MM.1S (cell line): ENCODE data around the gene GALNT8.

Experiments used
- DNase-seq: peaks from one replicate; pipeline ENCODE4 v3.0.0-alpha.2; 2015
- H2AFZ ChIP-seq: fragments of 300-600 bp; sonication (generic); 2 replicates; pipeline ENCODE4 v1.6.0; 2016; ENCODE audit warnings: antibody characterized with exemption, low read length
- H3F3A ChIP-seq: fragments of 300-600 bp; sonication (generic); 2 replicates; pipeline ENCODE4 v1.6.1; 2016; ENCODE audit warnings: mild to moderate bottlenecking, antibody characterized with exemption, low read length, moderate library complexity, mixed read lengths; ENCODE audit not compliant: insufficient read depth
- H3K27ac ChIP-seq: fragments of 300-600 bp; sonication (generic); 2 replicates; pipeline ENCODE4 v1.5.1; 2016; ENCODE audit warnings: mild to moderate bottlenecking, low read length
- H3K27me3 ChIP-seq: fragments of 300-600 bp; sonication (generic); replicated peaks from 2 replicates; pipeline ENCODE4 v1.6.0; 2016; ENCODE audit warnings: low read length; ENCODE audit not compliant: insufficient read depth
- H3K36me3 ChIP-seq: fragments of 300-600 bp; sonication (generic); replicated peaks from 2 replicates; pipeline ENCODE4 v1.6.1; 2016; ENCODE audit warnings: mild to moderate bottlenecking, low read length, mixed read lengths; ENCODE audit not compliant: insufficient read depth
- H3K4me1 ChIP-seq: fragments of 300-600 bp; sonication (generic); 2 replicates; pipeline ENCODE4 v1.6.1; 2016; ENCODE audit warnings: low read length, mixed read lengths
- H3K4me2 ChIP-seq: fragments of 300-600 bp; sonication (generic); 2 replicates; pipeline ENCODE4 v1.6.0; 2016; ENCODE audit warnings: low read depth, low read length
- H3K4me3 ChIP-seq: fragments of 300-600 bp; sonication (generic); 2 replicates; pipeline ENCODE4 v1.5.1; 2016; ENCODE audit warnings: low read length, mixed read lengths
- H3K79me2 ChIP-seq: fragments of 300-600 bp; sonication (generic); 2 replicates; pipeline ENCODE4 v1.6.1; 2016; ENCODE audit warnings: mixed run types, low read length, mixed read lengths
- H3K9ac ChIP-seq: fragments of 300-600 bp; sonication (generic); 2 replicates; pipeline ENCODE4 v1.6.1; 2016; ENCODE audit warnings: low read length, mixed read lengths
- H3K9me2 ChIP-seq: fragments of 300-600 bp; sonication (generic); replicated peaks from 2 replicates; pipeline ENCODE4 v1.6.1; 2016; ENCODE audit warnings: mild to moderate bottlenecking, low read length, mixed read lengths; ENCODE audit not compliant: insufficient read depth
- H3K9me3 ChIP-seq: fragments of 300-600 bp; sonication (generic); replicated peaks from 2 replicates; pipeline ENCODE4 v1.6.1; 2016; ENCODE audit warnings: mild to moderate bottlenecking, low read length, mixed read lengths; ENCODE audit not compliant: insufficient read depth
- H4K20me1 ChIP-seq: fragments of 300-600 bp; sonication (generic); 2 replicates; pipeline ENCODE4 v1.6.1; 2016; ENCODE audit warnings: mild to moderate bottlenecking, low read length, moderate library complexity, mixed read lengths; ENCODE audit not compliant: insufficient read depth
- CTCF ChIP-seq: fragments of 300-600 bp; sonication (generic); IDR thresholded peaks from 2 replicates; pipeline ENCODE4 v1.5.1; 2016; ENCODE audit warnings: antibody characterized with exemption, low read length, mixed read lengths
- EZH2 ChIP-seq: fragments of 300-600 bp; sonication (generic); optimal IDR thresholded peaks from 2 replicates; pipeline ENCODE3; 2017; ENCODE audit warnings: low read depth, mild to moderate bottlenecking, antibody characterized with exemption, low read length, mixed read lengths
- EZH2phosphoT487 ChIP-seq: fragments of 300-600 bp; sonication (generic); IDR thresholded peaks from 2 replicates; pipeline ENCODE4 v1.6.1; 2018; ENCODE audit warnings: antibody characterized with exemption, low read length

The GALNT8 gene

GRCh38 chr12:4780641-4781611 lies 60.7 kb downstream of the GALNT8 start:
- no peak overlapping the region for H3K4me2 ChIP-seq
- no peaks in the 10 kb centered on the region for H3K79me2 ChIP-seq
- no peaks in the 10 kb centered on the region for H3K36me3 ChIP-seq
- H3F3A ChIP-seq = no peaks in the 10 kb centered on the region
- no peak overlapping the region for H2AFZ ChIP-seq
- no peak for TF ChIP-seq EZH2phosphoT487
- TF ChIP-seq CTCF = no peak
- TF ChIP-seq EZH2 = no peak
- H4K20me1 ChIP-seq = no peaks in the 10 kb centered on the region
- no peak overlapping the region for H3K27ac ChIP-seq
- no peak overlapping the region for H3K4me3 ChIP-seq
- no peaks in the 10 kb centered on the region for H3K9me3 ChIP-seq
- DNase-seq = no peak
- H3K9ac ChIP-seq = no peak overlapping the region
- H3K27me3 ChIP-seq = no peaks in the 10 kb centered on the region
- no peaks in the 10 kb centered on the region for H3K9me2 ChIP-seq
- no peaks in the 10 kb centered on the region for H3K4me1 ChIP-seq

GRCh38 chr12:4784404-4785054 lies 64.3 kb downstream of the GALNT8 start:
- no peak overlapping the region for H3K9ac ChIP-seq
- no peak overlapping the region for H3K4me2 ChIP-seq
- no peak overlapping the region for H2AFZ ChIP-seq
- H3K4me1 ChIP-seq = no peaks in the 10 kb centered on the region
- H4K20me1 ChIP-seq = no peaks in the 10 kb centered on the region
- H3K9me3 ChIP-seq = no peaks in the 10 kb centered on the region
- no peaks in the 10 kb centered on the region for H3K9me2 ChIP-seq
- H3K27me3 ChIP-seq = no peaks in the 10 kb centered on the region
- H3K27ac ChIP-seq = no peak overlapping the region
- no peak overlapping the region for H3K4me3 ChIP-seq
- H3F3A ChIP-seq = no peaks in the 10 kb centered on the region
- H3K36me3 ChIP-seq = no peaks in the 10 kb centered on the region
- no peak for DNase-seq
- no peaks in the 10 kb centered on the region for H3K79me2 ChIP-seq
- TF ChIP-seq EZH2 (no peak), EZH2phosphoT487 (no peak), CTCF (no peak)

- Histone ChIP-seq H3K27ac (no peak overlapping the region), H3K4me2 (no peak overlapping the region), H3K9ac (no peak overlapping the region), H3K9me2 (no peaks in the 10 kb centered on the region), H3K9me3 (no peaks in the 10 kb centered on the region), H4K20me1 (no peaks in the 10 kb centered on the region), H3F3A (no peaks in the 10 kb centered on the region), H2AFZ (no peak overlapping the region), H3K36me3 (no peaks in the 10 kb centered on the region), H3K4me1 (no peaks in the 10 kb centered on the region), H3K4me3 (no peak overlapping the region), H3K27me3 (no peaks in the 10 kb centered on the region), H3K79me2 (no peaks in the 10 kb centered on the region)
- DNase-seq = no peak
- TF ChIP-seq EZH2phosphoT487 = no peak
- no peak for TF ChIP-seq EZH2
- no peak for TF ChIP-seq CTCF
Observed at GRCh38 chr12:4786795-4787194, 66.6 kb downstream of the GALNT8 start.
